ENCODE data around the gene ATP1A1. TPM values are rescaled to one million over a fixed set of nuclear protein-coding genes. Genes with fewer than 3 reads are reported as not detected.

Gene ATP1A1
- total and polyA plus RNA-seq, 2 experiments from 2014 or later: 117 to 202 TPM

GRCh38 chr1:116404699-116405098 is 31.7 kb downstream of the ATP1A1 start:
- no peaks in the 10 kb centered on the region for H3K4me1 Mint-ChIP-seq
- H3K4me3 Mint-ChIP-seq: no peak overlapping the region
- ATAC-seq (no peak), DNase-seq (ENCODE audit: low spot score) (no peak)
- no peak overlapping the region for H3K4me2 ChIP-seq
- peaks cover 11% of the 10 kb centered on the region for H3K27me3 Mint-ChIP-seq (ENCODE audit: insufficient read depth, low read depth, poor library complexity)
- H3K27ac ChIP-seq (ENCODE audit: low read depth): no peak overlapping the region
- H3K9me3 Mint-ChIP-seq: no peaks in the 10 kb centered on the region
- no peak overlapping the region for H2AFZ ChIP-seq
- no peaks in the 10 kb centered on the region for H3F3A ChIP-seq (replicated peaks; ENCODE audit: low read depth)
- no peak overlapping the region for H3K27ac Mint-ChIP-seq
- TF ChIP-seq STAT1 (IDR thresholded peaks at IDR 0.05; ENCODE audit: unreplicated experiment) (no peak), CREB1 (CRISPR knock-in tag; IDR thresholded peaks at IDR 0.05; ENCODE audit: low read depth) (no peak), CTCF (conservative IDR thresholded peaks at IDR 0.05; ENCODE audit: low read depth in 2 of 2) (no peak), ZNF331 (CRISPR knock-in tag; IDR thresholded peaks at IDR 0.05; ENCODE audit: low read depth) (no peak), ZNF114 (CRISPR knock-in tag; IDR thresholded peaks at IDR 0.05) (no peak), POLR2AphosphoS5 (IDR thresholded peaks at IDR 0.05; ENCODE audit: low read depth) (no peak), ZNF462 (CRISPR knock-in tag; IDR thresholded peaks at IDR 0.05) (no peak), EZH2phosphoT487 (IDR thresholded peaks at IDR 0.05; ENCODE audit: unreplicated experiment) (no peak), NANOG (IDR thresholded peaks at IDR 0.05; ENCODE audit: borderline replicate concordance) (no peak), ETS1 (IDR thresholded peaks at IDR 0.05) (no peak), JUNB (IDR thresholded peaks at IDR 0.05; ENCODE audit: unreplicated experiment) (no peak), REST (IDR thresholded peaks at IDR 0.05; ENCODE audit: unreplicated experiment) (no peak), EZH2 (IDR thresholded peaks at IDR 0.05; ENCODE audit: low read depth, unreplicated experiment) (no peak)
- H3K79me2 ChIP-seq (replicated peaks; ENCODE audit: insufficient read depth): no peaks in the 10 kb centered on the region
- H3K36me3 ChIP-seq (ENCODE audit: insufficient read depth): peaks cover 43% of the 10 kb centered on the region
- no peaks in the 10 kb centered on the region for H3K27me3 ChIP-seq (ENCODE audit: insufficient read depth)
- no peak overlapping the region for H3K4me3 ChIP-seq
- peaks cover 15% of the 10 kb centered on the region; the same call in 1 of the 2 replicates for H4K20me1 ChIP-seq (replicated peaks; ENCODE audit: insufficient read depth)
- H3K36me3 Mint-ChIP-seq (ENCODE audit: low read depth): peaks cover 77% of the 10 kb centered on the region
- H3K9me2 ChIP-seq (ENCODE audit: insufficient read depth): no peaks in the 10 kb centered on the region
- no peaks in the 10 kb centered on the region for H3K4me1 ChIP-seq (ENCODE audit: insufficient read depth)
